HepG2 (cell line): ENCODE data around the gene GNG12. TPM values are rescaled to one million over a fixed set of nuclear protein-coding genes. Genes with fewer than 3 reads are reported as not detected.

ENCODE experiments used
- ATAC-seq: fragments of 200-7000 bp; cut with Tn5 transposase; 3 replicates; pipeline ENCODE4 v1.9.1; 2020; ENCODE audit warnings: mild to moderate bottlenecking, moderate library complexity
- BruUV-seq: library from RNA; stranded (reverse); fragments of 400-500 nt; replicated peaks from 2 replicates; lab custom pipeline; 2021; lab: Mats Ljungman, UMichigan
- CTCF ChIA-PET: fragments of 300-600 bp; formaldehyde crosslinking; extraction: SDS; loops from one replicate; lab custom pipeline; 2021; ENCODE audit warnings: low total read pairs, inconsistent platforms, low intra/inter-chr PET ratio; lab: Yijun Ruan, JAX
- POLR2A ChIA-PET: fragments of 350-600 bp; sonication (Branson Sonifier 250); formaldehyde crosslinking; loops from one replicate; lab custom pipeline; 2020; ENCODE audit warnings: antibody characterized with exemption, inconsistent platforms; lab: Yijun Ruan, JAX
- DNase-seq: peaks from one replicate; pipeline ENCODE4 v3.0.0-alpha.2; 2015; ENCODE audit warnings: low spot score
- FAIRE-seq: peaks from 3 replicates; lab custom pipeline; 2011; peaks lifted over from hg19 to GRCh38; lab: Jason Lieb, UNC
- H2AFZ ChIP-seq: one replicate; pipeline ENCODE4 v1.6.1; 2011; ENCODE audit warnings: low read length, inconsistent platforms
- H3K27ac ChIP-seq: fragments of 300-600 bp; 3 replicates; pipeline ENCODE4 v1.8.0; 2011; ENCODE audit warnings: mixed run types, mild to moderate bottlenecking, mixed read lengths, low read length, inconsistent platforms; ENCODE audit not compliant: insufficient read depth; ENCODE audit errors: extremely low read length
- H3K27me3 ChIP-seq, 2 experiments: fragments of 200-600 bp in 1 of 2; 2 replicates in 1 of 2; 3 replicates in 1 of 2; pipeline versions ENCODE4 v1.6.0 to v1.8.0; 2011; ENCODE audit warnings: low read length in 2 of 2, mild to moderate bottlenecking in 2 of 2, moderate library complexity in 2 of 2, inconsistent platforms in 1 of 2; ENCODE audit not compliant: insufficient read depth in 2 of 2, control insufficient read depth in 1 of 2
- H3K36me3 ChIP-seq, 2 experiments: fragments of 200-600 bp in 1 of 2; replicated peaks in 1 of 2; 2 replicates in 1 of 2; 3 replicates in 1 of 2; pipeline versions ENCODE4 v1.5.1 to v1.8.0; 2011; ENCODE audit warnings: low read length in 2 of 2, inconsistent platforms in 1 of 2; ENCODE audit not compliant: insufficient read depth in 2 of 2, control insufficient read depth in 1 of 2
- H3K4me1 ChIP-seq: 2 replicates; pipeline ENCODE4 v1.5.1; 2012; ENCODE audit warnings: low read length, inconsistent platforms; ENCODE audit not compliant: insufficient read depth
- H3K4me2 ChIP-seq: 2 replicates; pipeline ENCODE4 v1.6.0; 2011; ENCODE audit warnings: low read depth, low read length, inconsistent platforms
- H3K4me3 ChIP-seq, 3 experiments: fragments of 200-600 bp in 1 of 3; sonication (generic), shearing (Covaris generic) in 1 of 3; replicated peaks in 1 of 3; 2 replicates each; pipeline ENCODE4 v1.5.1; 2011 to 2016; ENCODE audit warnings: low read length in 3 of 3, inconsistent platforms in 2 of 3, low read depth in 2 of 3, mild to moderate bottlenecking in 2 of 3, control low read depth in 1 of 3, mixed read lengths in 1 of 3; ENCODE audit not compliant: insufficient read depth in 1 of 3
- H3K79me2 ChIP-seq: one replicate; pipeline ENCODE4 v1.6.1; 2011; ENCODE audit warnings: low read length, inconsistent platforms; ENCODE audit not compliant: insufficient read depth
- H3K9ac ChIP-seq: 2 replicates; pipeline ENCODE4 v1.6.0; 2011; ENCODE audit warnings: mild to moderate bottlenecking, low read depth, low read length, inconsistent platforms; ENCODE audit not compliant: insufficient read depth
- H3K9me3 ChIP-seq: 2 replicates; pipeline ENCODE4 v1.5.1; 2012; ENCODE audit warnings: mild to moderate bottlenecking, low read length
- H4K20me1 ChIP-seq: 2 replicates; pipeline ENCODE4 v1.6.0; 2011; ENCODE audit warnings: inconsistent platforms, mild to moderate bottlenecking, low read length, moderate library complexity; ENCODE audit not compliant: insufficient read depth
- RAD21 ChIP-seq: fragments of 450-650 bp; formaldehyde crosslinking; IDR thresholded peaks from 2 replicates; pipeline ENCODE4 v1.5.0; 2020; ENCODE audit warnings: mild to moderate bottlenecking
- SMC3 ChIP-seq: IDR thresholded peaks from 2 replicates; pipeline ENCODE4 v1.6.1; 2011; ENCODE audit warnings: low read length, improper control_type of control experiment
- STAG1 ChIP-seq: sonication (generic); formaldehyde crosslinking; IDR thresholded peaks from 2 replicates; pipeline ENCODE4 v1.4.0; 2020; ENCODE audit warnings: missing genetic modification reagents
- whole genome bisulfite sequencing: methylation state at CpG from one replicate; pipeline ENCODE4 v1.1.6; 2017; ENCODE audit warnings: low lambda C conversion rate; 5-methylcytosine and 5-hydroxymethylcytosine counted together
- in situ Hi-C: cut with HindIII; loops from 2 replicates; pipeline ENCODE4 v1.10.0; 2017; ENCODE audit warnings: low pct_unique_long_range_greater_than_20kb; ENCODE audit not compliant: extremely low pct_ligation_motif_present
- intact Hi-C: fragments of 100-400 bp; cut with micrococcal nuclease; formaldehyde crosslinking; loops from one replicate; pipeline ENCODE4 v1.10.0; 2022; ENCODE audit not compliant: unreplicated experiment
- polyA plus RNA-seq, 8 experiments: library from polyadenylated mRNA; depleted of rRNA in 3 of 8; stranded (reverse) in 7 of 8; unstranded in 1 of 8; fragments of >200 nt; fragmentation: Illumina TruSeq in 4 of 8; extraction: Trizol in 4 of 8; gene quantifications; 2 replicates each; pipeline versions ENCODE4 v1.2.1 to v1.2.3, GENCODE V29; 2011 to 2016; ENCODE audit warnings: low read depth in 4 of 8, missing spikeins in 1 of 8, mixed read lengths in 1 of 8; ENCODE audit not compliant: insufficient read depth in 1 of 8
- total RNA-seq, 5 experiments: library from RNA; depleted of rRNA; stranded (reverse); fragments of >200 nt; fragmentation: Illumina TruSeq; extraction: Trizol; gene quantifications; 2 replicates each; pipeline ENCODE4 v1.2.3, GENCODE V29; 2016; ENCODE audit warnings: low read depth in 1 of 5
- TF ChIP-seq, protein P1 (sequence below): sonication (generic); formaldehyde crosslinking; IDR thresholded peaks from 2 replicates; pipeline ENCODE4 v1.5.0; 2020; ENCODE audit warnings: mild to moderate bottlenecking, missing genetic modification reagents, moderate library complexity
- TF ChIP-seq, protein P2 (sequence below): sonication (generic); formaldehyde crosslinking; conservative IDR thresholded peaks from 2 replicates; pipeline ENCODE4 v1.8.0; 2022; ENCODE audit warnings: low read depth, missing genetic modification reagents

GNG12 gene
- total and polyA plus RNA-seq, 2 of the 13 experiments (the other 11 are each of a cell fraction or from before 2014, with no cell fraction given), result 0.11 TPM

GRCh38 chr1:67853704-67854103, 20.4 kb upstream of the GNG12 start:
- Histone ChIP-seq H4K20me1 (no peaks in the 10 kb centered on the region), H2AFZ (no peak overlapping the region), H3K4me3 (no peak overlapping the region), H3K27ac (no peak overlapping the region), H3K79me2 (no peaks in the 10 kb centered on the region), H3K4me1 (no peaks in the 10 kb centered on the region), H3K9ac (no peak overlapping the region), H3K36me3 (no peaks in the 10 kb centered on the region), H3K4me2 (no peak overlapping the region), H3K27me3 (peaks cover 0 to 1% of the 10 kb centered on the region in 2 experiments; a peak in 3 of 5 replicates), H3K9me3 (no peaks in the 10 kb centered on the region)
- DNase-seq (peak; percentile 25), FAIRE-seq (peak; percentile 69), ATAC-seq (peak; percentile 94)
- no TSS peak for BruUV-seq
- TF ChIP-seq STAG1 (CRISPR knock-in tag), result peak; percentile 73
- 0 out of 2 replicates have a peak, but pooled peaks have one; percentile 26 for TF ChIP-seq RAD21 (CRISPR knock-in tag)
- TF ChIP-seq, protein P1, sequence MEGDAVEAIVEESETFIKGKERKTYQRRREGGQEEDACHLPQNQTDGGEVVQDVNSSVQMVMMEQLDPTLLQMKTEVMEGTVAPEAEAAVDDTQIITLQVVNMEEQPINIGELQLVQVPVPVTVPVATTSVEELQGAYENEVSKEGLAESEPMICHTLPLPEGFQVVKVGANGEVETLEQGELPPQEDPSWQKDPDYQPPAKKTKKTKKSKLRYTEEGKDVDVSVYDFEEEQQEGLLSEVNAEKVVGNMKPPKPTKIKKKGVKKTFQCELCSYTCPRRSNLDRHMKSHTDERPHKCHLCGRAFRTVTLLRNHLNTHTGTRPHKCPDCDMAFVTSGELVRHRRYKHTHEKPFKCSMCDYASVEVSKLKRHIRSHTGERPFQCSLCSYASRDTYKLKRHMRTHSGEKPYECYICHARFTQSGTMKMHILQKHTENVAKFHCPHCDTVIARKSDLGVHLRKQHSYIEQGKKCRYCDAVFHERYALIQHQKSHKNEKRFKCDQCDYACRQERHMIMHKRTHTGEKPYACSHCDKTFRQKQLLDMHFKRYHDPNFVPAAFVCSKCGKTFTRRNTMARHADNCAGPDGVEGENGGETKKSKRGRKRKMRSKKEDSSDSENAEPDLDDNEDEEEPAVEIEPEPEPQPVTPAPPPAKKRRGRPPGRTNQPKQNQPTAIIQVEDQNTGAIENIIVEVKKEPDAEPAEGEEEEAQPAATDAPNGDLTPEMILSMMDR (CRISPR knock-in tag), result peak; percentile 73
- TF ChIP-seq, protein P2, sequence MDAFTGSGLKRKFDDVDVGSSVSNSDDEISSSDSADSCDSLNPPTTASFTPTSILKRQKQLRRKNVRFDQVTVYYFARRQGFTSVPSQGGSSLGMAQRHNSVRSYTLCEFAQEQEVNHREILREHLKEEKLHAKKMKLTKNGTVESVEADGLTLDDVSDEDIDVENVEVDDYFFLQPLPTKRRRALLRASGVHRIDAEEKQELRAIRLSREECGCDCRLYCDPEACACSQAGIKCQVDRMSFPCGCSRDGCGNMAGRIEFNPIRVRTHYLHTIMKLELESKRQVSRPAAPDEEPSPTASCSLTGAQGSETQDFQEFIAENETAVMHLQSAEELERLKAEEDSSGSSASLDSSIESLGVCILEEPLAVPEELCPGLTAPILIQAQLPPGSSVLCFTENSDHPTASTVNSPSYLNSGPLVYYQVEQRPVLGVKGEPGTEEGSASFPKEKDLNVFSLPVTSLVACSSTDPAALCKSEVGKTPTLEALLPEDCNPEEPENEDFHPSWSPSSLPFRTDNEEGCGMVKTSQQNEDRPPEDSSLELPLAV (CRISPR knock-in tag), result no peak
- peak; percentile 70 for TF ChIP-seq SMC3
- ChIA-PET CTCF (interaction anchor here (1.1 kb wide), 1 partner anchor 157 kb away, joined by 3 read pairs; no protein-coding TSS in a partner anchor), POLR2A (no interaction called here)
- WGBS, result 13% methylated on average over 2 of the region's 2 CpGs
- intact Hi-C loops, result loop anchor here (1.0 to 10.0 kb wide), 4 partner anchors 259 to 1884 kb away; no protein-coding TSS in a partner anchor
- in situ Hi-C loops, result loop anchor here (5.0 to 10.0 kb wide), 2 partner anchors 254 to 491 kb away; no protein-coding TSS in a partner anchor
